Aorta (tissue), 5 donors: ENCODE results near the gene PRSS8. TPM values are rescaled to one million over a fixed set of nuclear protein-coding genes. Genes with fewer than 3 reads are reported as not detected.
A peak's percentile ranks its signal among the peaks of the same experiment; 100 is the strongest.
"Not testable (repeated sequence)": the region's sequence is repeated elsewhere in the genome, so short reads cannot be mapped to it uniquely, and the experiment has no call there.

Source experiments
- ATAC-seq: fragments of 200-7000 bp; cut with Tn5 transposase; one replicate; pipeline ENCODE4 v1.9.1; 2022; ENCODE audit warnings: moderate library complexity; ENCODE audit not compliant: low FRiP score
- DNase-seq, 2 donors: peaks; one replicate each; pipeline ENCODE4 v3.0.0-alpha.2; 2020
- H3K27ac ChIP-seq, 2 donors: one replicate each; pipeline ENCODE4 v1.5.1; 2013; ENCODE audit warnings: low read length in 2 of 2, mild to moderate bottlenecking in 2 of 2, moderate library complexity in 2 of 2, control low read depth in 1 of 2, inconsistent platforms in 1 of 2, low read depth in 1 of 2
- H3K27me3 ChIP-seq, 2 donors: one replicate each; pipeline ENCODE4 v1.6.1; 2013; ENCODE audit warnings: control low read depth in 1 of 2, low read length in 1 of 2, mild to moderate bottlenecking in 1 of 2, moderate library complexity in 1 of 2; ENCODE audit not compliant: insufficient read depth in 2 of 2, control insufficient read depth in 1 of 2
- H3K36me3 ChIP-seq, 2 donors: one replicate each; pipeline ENCODE4 v1.6.1; 2013; ENCODE audit warnings: control low read depth in 1 of 2, low read length in 1 of 2, mild to moderate bottlenecking in 1 of 2; ENCODE audit not compliant: insufficient read depth in 2 of 2, control insufficient read depth in 1 of 2
- H3K4me1 ChIP-seq, 2 donors: one replicate each; pipeline ENCODE4 v1.6.1; 2013; ENCODE audit warnings: low read length in 2 of 2, control low read depth in 1 of 2, mild to moderate bottlenecking in 1 of 2, moderate library complexity in 1 of 2; ENCODE audit not compliant: insufficient read depth in 2 of 2, control insufficient read depth in 1 of 2
- H3K4me3 ChIP-seq, 2 donors: one replicate each; pipeline ENCODE4 v1.5.1; 2013; ENCODE audit warnings: low read length in 2 of 2, control low read depth in 1 of 2, mild to moderate bottlenecking in 1 of 2
- H3K9me3 ChIP-seq: one replicate; pipeline ENCODE4 v1.6.1; 2013; ENCODE audit warnings: mild to moderate bottlenecking, low read length; ENCODE audit not compliant: control insufficient read depth
- WGBS, 2 donors: extraction: QIAGEN DNeasy Blood & Tissue Kit; methylation state at CpG; one replicate each; pipeline ENCODE4 v1.1.7; 2013; 5-methylcytosine and 5-hydroxymethylcytosine counted together
- intact Hi-C, 2 donors: fragments of 100-400 bp; cut with DNase I; formaldehyde crosslinking; loops; one replicate each; pipeline versions ENCODE4 v1.14.2 to v1.15.0; 2022
- polyA plus RNA-seq, 2 donors: library from polyadenylated mRNA; stranded (reverse); fragments of 200-250 nt; gene quantifications; one replicate each; pipeline ENCODE4 v1.2.3, GENCODE V29; 2013
- total RNA-seq, 2 donors: library from RNA; stranded (reverse); fragmentation: NEBNext Ultra II Directional; extraction: Animal tissue kit (Norgen Biotek cat#: 25700); gene quantifications; one replicate each; pipeline ENCODE4 v1.2.1, GENCODE V29; 2021
- donor health status: healthy with polysubstance abuse.
- donor health status: Bipolar disorder and iron deficiency.
- donor health status: DM: no; HTN: no; CAD: no.
- donor health status: DM: no; HTN: no; CAD: no.
- donor health status: DM: yes; HTN: yes; CAD: no.

Gene PRSS8
- total and polyA plus RNA-seq, 4 donors = 0.77 to 11.9 TPM; not detected in 2

DNA sequence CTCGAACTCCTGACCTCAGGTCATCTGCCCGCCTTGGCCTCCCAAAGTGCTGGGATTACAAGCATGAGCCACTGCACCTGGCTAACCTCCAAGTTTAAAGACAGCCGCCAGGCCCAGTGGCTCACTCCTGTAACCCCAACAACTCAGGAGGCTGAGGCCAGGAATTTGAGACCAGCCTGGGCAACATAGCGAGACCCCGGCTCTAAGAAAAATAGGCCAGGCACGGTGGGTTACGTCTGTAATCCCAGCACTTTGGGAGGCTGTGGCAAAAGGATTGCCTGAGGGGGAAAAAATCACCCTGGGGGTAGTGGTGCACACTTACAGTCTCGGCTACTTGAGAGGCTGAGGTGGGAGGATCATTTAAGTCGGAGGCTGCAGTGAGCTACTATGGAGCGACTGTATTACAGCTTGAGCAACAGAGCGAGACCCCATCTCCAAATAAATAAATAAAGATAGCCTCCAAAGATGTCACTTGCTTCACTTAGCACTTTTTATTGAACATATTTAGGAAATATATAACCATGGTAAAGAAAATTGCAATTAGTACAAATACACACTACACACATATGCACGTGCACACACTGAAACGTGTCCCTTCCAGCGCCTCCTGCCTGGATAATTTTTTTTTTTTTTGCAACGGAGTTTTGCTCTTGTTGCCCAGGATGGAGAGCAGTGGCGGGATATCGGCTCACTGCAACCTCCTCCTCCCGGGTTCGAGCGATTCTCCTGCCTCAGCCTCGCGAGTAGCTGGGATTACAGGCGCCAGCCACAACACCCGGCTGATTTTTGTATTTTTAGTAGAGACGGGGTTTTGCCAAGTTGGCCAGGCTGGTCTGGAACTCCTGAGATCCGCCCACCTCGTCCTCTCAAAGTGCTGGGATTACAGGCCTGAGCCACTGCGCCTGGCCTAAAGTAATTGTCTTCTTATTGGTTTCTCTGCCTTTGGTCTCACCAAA lies 28.7 kb downstream of the PRSS8 start:
- DNase-seq (no peak), ATAC-seq (no peak)
- Histone ChIP-seq H3K27me3 (no peaks in the 10 kb centered on the region), H3K36me3 (no peaks in the 10 kb centered on the region), H3K4me1 (no peaks in the 10 kb centered on the region), H3K27ac (no peak overlapping the region), H3K9me3 (no peaks in the 10 kb centered on the region), H3K4me3 (no peak overlapping the region)
- intact Hi-C loops = loop anchor here in 1 of 2 donors (5.0 kb wide), 1 partner anchor 36 kb away; no protein-coding TSS in a partner anchor
- 86% methylated on average over 28 of the region's 28 CpGs for WGBS, 2 donors

GRCh38 chr16:31105677-31106213 lies 29.8 kb downstream of the PRSS8 start:
- ATAC-seq (peak; percentile 90), DNase-seq (peak; percentile 91 to 95)
- H3K27me3 ChIP-seq = no peaks in the 10 kb centered on the region
- no peaks in the 10 kb centered on the region for H3K4me1 ChIP-seq
- H3K27ac ChIP-seq = no peak overlapping the region
- H3K4me3 ChIP-seq = no peak overlapping the region
- H3K9me3 ChIP-seq = no peaks in the 10 kb centered on the region
- intact Hi-C loops = loop anchor here in 1 of 2 donors (5.0 kb wide), 1 partner anchor 37 kb away; no protein-coding TSS in a partner anchor
- no peaks in the 10 kb centered on the region for H3K36me3 ChIP-seq
- WGBS, 2 donors = 10 to 12% methylated on average over 31 to 33 of the region's 33 CpGs

DNA sequence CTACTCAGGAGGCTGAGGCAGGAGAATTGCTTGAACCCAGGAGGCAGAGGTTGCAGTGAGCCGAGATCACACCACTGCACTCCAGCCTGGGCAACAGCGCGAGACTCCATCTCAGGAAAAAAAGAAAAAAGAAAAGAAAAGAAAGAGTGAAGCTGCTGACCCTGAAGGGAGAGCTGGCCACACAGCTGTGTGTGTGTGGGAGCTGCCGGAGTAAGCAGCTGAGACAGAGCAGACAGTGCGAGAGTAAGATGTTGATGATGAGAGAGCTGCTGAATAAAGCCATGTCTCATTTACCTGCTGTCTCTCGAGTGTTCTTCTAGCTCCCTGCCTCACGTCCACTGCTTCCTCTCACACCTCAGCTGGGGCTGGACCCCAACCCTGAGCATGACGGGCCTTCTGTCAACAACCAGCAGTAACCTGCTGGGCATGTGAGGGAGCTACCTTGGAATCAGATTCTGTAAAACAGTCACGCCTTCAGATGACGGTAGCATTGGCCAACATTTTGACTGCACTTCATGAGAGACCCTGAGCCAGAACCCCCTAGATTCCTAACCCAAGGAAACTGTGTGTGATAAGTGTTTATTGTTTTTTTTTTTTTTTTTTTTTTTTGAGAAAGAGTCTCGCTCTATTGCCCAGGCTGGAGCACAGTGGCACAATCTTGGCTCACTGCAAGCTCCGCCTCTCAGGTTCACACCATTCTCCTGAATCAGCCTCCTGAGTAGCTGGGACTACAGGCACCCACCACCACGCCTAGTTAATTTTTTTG lies 34.5 kb downstream of the PRSS8 start:
- H3K36me3 ChIP-seq, H3K4me1 ChIP-seq, H3K4me3 ChIP-seq, H3K9me3 ChIP-seq, intact Hi-C loops, ATAC-seq, H3K27me3 ChIP-seq, DNase-seq, H3K27ac ChIP-seq: not testable (repeated sequence)
- WGBS, 2 donors = 81% methylated on average over 12 to 13 of the region's 13 CpGs

DNA sequence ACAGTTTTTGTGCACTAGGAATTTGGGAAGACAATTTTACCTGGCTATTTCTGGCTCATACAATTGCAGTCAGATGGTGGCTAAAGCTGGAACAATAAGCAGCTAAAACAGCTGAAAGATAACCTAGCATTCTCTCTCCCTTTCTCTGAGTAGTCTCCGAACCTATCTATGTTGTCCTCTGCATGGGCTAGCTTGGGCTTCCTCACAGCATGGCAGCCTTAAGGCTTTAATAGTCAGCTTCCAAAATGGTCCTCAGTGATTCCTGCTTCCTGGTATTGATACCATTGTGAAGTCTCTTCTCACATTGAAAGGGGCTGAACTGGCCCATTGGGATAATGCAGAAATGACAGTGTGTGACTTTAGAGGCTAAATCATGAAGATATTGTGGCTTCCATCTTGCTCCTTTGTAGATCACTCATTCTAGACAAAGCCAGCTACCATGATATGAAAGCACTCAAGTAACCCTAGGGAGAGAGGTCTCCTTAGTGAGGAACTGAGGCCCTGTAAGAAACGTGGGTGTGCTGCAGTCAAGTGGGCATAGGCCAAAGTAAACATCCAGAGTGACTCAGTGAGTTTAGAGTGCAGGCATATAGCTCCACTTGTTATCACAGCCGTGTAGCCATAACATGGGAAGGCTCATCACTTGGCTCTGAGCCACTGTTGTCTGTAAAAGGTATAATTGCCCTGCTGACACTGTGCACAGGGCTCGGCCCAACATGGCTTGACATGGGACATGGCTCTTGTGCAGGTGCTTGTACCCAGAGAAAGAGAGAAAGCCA lies 35.5 kb downstream of the PRSS8 start:
- ATAC-seq (no peak), DNase-seq (no peak)
- Histone ChIP-seq H3K4me1 (no peaks in the 10 kb centered on the region), H3K27ac (no peak overlapping the region), H3K4me3 (no peak overlapping the region), H3K27me3 (no peaks in the 10 kb centered on the region), H3K36me3 (no peaks in the 10 kb centered on the region), H3K9me3 (no peaks in the 10 kb centered on the region)
- intact Hi-C loops = no loop called here
- WGBS, 2 donors = 47 to 50% methylated on average over 4 of the region's 4 CpGs

DNA sequence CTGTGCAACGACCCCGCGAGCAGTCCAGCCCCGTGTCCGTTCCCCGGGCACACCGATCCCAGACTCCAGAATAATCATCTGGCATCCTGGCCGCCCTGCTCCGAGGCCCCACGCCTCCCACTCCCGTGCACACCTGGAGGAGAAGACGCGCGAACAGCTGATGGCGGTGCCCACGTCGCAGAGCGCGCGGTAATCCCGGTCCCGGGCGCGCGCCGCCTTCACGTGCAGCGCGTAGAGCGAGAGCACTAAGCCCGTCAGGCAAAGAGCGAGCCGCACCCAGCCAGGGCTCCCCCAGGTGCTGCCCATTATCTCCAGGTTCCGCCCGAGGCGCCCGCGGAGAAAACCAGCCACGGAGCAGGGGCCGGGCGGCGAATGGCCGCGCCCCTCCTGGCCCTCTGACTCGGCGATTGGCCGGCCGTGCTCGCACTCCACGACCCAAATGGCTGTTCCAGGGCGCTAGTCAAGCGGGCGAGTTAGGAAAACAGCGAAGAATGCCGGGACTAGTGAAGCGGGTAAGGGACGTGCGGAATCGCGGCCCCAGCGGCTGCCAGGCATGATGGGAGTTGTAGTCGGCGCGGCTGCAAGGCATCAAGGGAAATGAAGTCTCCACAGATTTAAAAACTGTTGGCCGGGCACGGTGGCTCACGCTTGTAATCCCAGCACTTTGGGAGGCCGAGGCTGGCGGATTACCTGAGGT lies 41.0 kb downstream of the PRSS8 start, which contains the start of gene VKORC1:
TSS of gene VKORC1 (minus strand) at position 374 of the 697 bp plus-strand sequence. CDS start at position 306, 68 bp downstream.
- Histone ChIP-seq H3K4me1 (no peaks in the 10 kb centered on the region), H3K27me3 (no peaks in the 10 kb centered on the region), H3K27ac (peak within 1 kb of the TSS in 1 of 2 donors; percentile 69), H3K4me3 (peak within 1 kb of the TSS; percentile 58 to 78), H3K36me3 (no peaks in the 10 kb centered on the region), H3K9me3 (no peaks in the 10 kb centered on the region)
- intact Hi-C loops = loop anchor here in 1 of 2 donors (1.0 to 5.0 kb wide), 2 partner anchors 48 to 107 kb away; partner anchors contain the start of gene HSD3B7
- peak; percentile 95 for ATAC-seq
- 0 to 1% methylated on average over 68 to 69 of the region's 69 CpGs for WGBS, 2 donors
- peak; percentile 97 to 98 for DNase-seq

DNA sequence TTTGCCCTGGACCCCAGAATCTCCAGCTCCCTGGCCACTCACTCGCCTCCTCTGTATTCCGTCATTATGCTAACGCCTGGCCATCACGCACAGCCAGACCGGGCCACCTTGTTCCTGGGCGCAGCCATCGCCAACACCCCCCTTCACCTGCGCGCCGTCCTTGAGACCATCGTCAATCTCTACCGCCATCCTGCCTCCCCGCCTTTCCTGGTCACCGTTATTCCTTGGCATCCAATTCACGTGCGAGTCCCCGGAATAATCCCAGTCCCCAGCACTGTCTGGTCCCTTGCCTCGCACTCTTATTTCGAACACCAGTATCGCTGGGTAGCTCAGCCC lies 41.5 kb downstream of the PRSS8 start:
- intact Hi-C loops = loop anchor here in 1 of 2 donors (1.0 to 5.0 kb wide), 2 partner anchors 48 to 107 kb away; partner anchors contain the start of gene HSD3B7
- H3K4me3 ChIP-seq = peak overlapping the region; percentile 58 to 78
- no peaks in the 10 kb centered on the region for H3K27me3 ChIP-seq
- H3K36me3 ChIP-seq = no peaks in the 10 kb centered on the region
- H3K9me3 ChIP-seq = no peaks in the 10 kb centered on the region
- peak overlapping the region in 1 of 2 donors; percentile 69 for H3K27ac ChIP-seq
- no peaks in the 10 kb centered on the region for H3K4me1 ChIP-seq
- peak; percentile 62 for ATAC-seq
- DNase-seq = peak; percentile 63 to 75
- WGBS, 2 donors = 0% methylated on average over 20 of the region's 20 CpGs

DNA sequence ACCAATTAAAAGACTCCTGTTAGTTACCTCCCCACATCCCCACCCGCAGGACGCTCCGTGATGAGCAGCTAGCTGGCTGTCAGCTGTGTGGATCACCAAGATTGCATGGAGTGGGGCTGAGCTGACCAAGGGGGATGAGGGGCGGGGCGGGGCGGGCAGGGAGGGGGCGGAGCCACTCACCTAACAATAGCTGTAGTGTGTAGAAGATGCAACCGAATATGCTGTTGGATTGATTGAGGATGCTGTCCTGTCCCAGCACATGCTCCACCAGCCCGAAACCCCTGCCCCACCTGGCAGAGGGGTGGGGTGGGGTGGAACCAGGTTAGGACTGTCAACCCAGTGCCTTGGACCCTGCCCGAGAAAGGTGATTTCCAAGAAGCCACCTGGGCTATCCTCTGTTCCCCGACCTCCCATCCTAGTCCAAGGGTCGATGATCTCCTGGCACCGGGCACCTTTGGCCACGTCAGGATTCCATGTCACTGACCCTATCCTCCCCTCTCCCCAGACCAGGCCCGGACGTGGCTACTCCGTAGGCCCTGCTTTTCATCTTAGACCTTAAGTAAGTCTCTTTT lies 42.3 kb downstream of the PRSS8 start:
- no peak overlapping the region for H3K27ac ChIP-seq
- no peak overlapping the region for H3K4me3 ChIP-seq

More for the DNA sequence above, 42.3 kb downstream of the PRSS8 start:
- H3K4me1 ChIP-seq = no peaks in the 10 kb centered on the region
- no peak for DNase-seq
- H3K27me3 ChIP-seq = no peaks in the 10 kb centered on the region
- no peaks in the 10 kb centered on the region for H3K36me3 ChIP-seq
- ATAC-seq = no peak
- 32 to 36% methylated on average over 17 of the region's 17 CpGs for WGBS, 2 donors
- H3K9me3 ChIP-seq = no peaks in the 10 kb centered on the region
- intact Hi-C loops = loop anchor here in 1 of 2 donors (5.0 kb wide), 1 partner anchor 106 kb away; the partner anchor contains the start of gene HSD3B7
